HCT116 (cell line): ENCODE data around the gene POP5. TPM values are rescaled to one million over a fixed set of nuclear protein-coding genes. Genes with fewer than 3 reads are reported as not detected.

Experiments
- ATAC-seq: fragments of 200-7000 bp; cut with Tn5 transposase; 2 replicates; pipeline ENCODE4 v1.9.1; 2020; ENCODE audit warnings: mild to moderate bottlenecking, moderate library complexity
- BruUV-seq: library from RNA; stranded (reverse); fragments of 400-500 nt; replicated peaks from 2 replicates; lab custom pipeline; 2021; lab: Mats Ljungman, UMichigan
- CTCF ChIA-PET: fragments of 300-600 bp; sonication (Branson Sonifier 250); formaldehyde crosslinking; loops from one replicate; lab custom pipeline; 2021; ENCODE audit warnings: antibody characterized with exemption; lab: Charles Lee
- POLR2A ChIA-PET: fragments of 300-600, 350-600 bp; sonication (Branson Sonifier 250); formaldehyde crosslinking; loops from one replicate; lab custom pipeline; 2021; ENCODE audit warnings: antibody characterized with exemption; lab: Charles Lee
- RAD21 ChIA-PET, 2 experiments: fragments of 300-600 bp; sonication (Branson Sonifier 250); formaldehyde crosslinking; loops; one replicate each; lab custom pipeline; 2023; ENCODE audit warnings: low total read pairs in 2 of 2; ENCODE audit not compliant: uncharacterized antibody in 2 of 2, unreplicated experiment in 2 of 2, low non-redundant PET in 1 of 2; lab: Charles Lee
- DNase-seq: peaks from one replicate; pipeline ENCODE4 v3.0.0-alpha.2; 2010; ENCODE audit warnings: low read depth, low spot score
- H2AFZ ChIP-seq: fragments of 200-600 bp; shearing (Covaris generic), sonication (generic); 2 replicates; pipeline ENCODE4 v1.6.1; 2017; ENCODE audit warnings: low read depth, mixed run types, mixed read lengths, antibody characterized with exemption, low read length; ENCODE audit not compliant: poor library complexity, severe bottlenecking
- H3K27ac ChIP-seq: 2 replicates; pipeline ENCODE4 v1.5.1; 2012; ENCODE audit warnings: low read depth, low read length
- H3K27me3 ChIP-seq: fragments of 200-600 bp; sonication (generic); 2 replicates; pipeline ENCODE4 v1.6.1; 2016; ENCODE audit warnings: mixed run types, low read length, mixed read lengths; ENCODE audit not compliant: insufficient read depth
- H3K36me3 ChIP-seq, 2 experiments: fragments of 200-500 bp in 1 of 2; fragments of 200-600 bp in 1 of 2; sonication (Bioruptor generic) in 1 of 2; sonication (generic) in 1 of 2; 2 replicates each; pipeline versions ENCODE4 v1.5.1 to v1.6.1; 2014 to 2016; ENCODE audit warnings: low read length in 2 of 2, inconsistent platforms in 1 of 2, mixed read lengths in 1 of 2, mixed run types in 1 of 2; ENCODE audit not compliant: insufficient read depth in 2 of 2, control insufficient read depth in 1 of 2
- H3K4me1 ChIP-seq, 2 experiments: fragments of 200-600 bp in 1 of 2; sonication (generic) in 1 of 2; 2 replicates each; pipeline versions ENCODE4 v1.5.1 to v1.6.1; 2012 to 2017; ENCODE audit warnings: low read length in 2 of 2, inconsistent platforms in 1 of 2, mild to moderate bottlenecking in 1 of 2, mixed read lengths in 1 of 2, mixed run types in 1 of 2, moderate library complexity in 1 of 2; ENCODE audit not compliant: insufficient read depth in 2 of 2, control insufficient read depth in 1 of 2
- H3K4me2 ChIP-seq: fragments of 200-600 bp; sonication (generic); 2 replicates; pipeline ENCODE4 v1.6.1; 2017; ENCODE audit warnings: mixed run types, low read length, mixed read lengths
- H3K4me3 ChIP-seq, 2 experiments: fragments of 200-600 bp in 1 of 2; sonication (generic) in 1 of 2; replicated peaks in 1 of 2; 2 replicates each; pipeline ENCODE4 v1.5.1; 2011 to 2016; ENCODE audit warnings: low read length in 2 of 2, control low read depth in 1 of 2, low read depth in 1 of 2, mild to moderate bottlenecking in 1 of 2, mixed read lengths in 1 of 2, mixed run types in 1 of 2
- H3K79me2 ChIP-seq: fragments of 200-600 bp; sonication (generic); 2 replicates; pipeline ENCODE4 v1.6.1; 2017; ENCODE audit warnings: mild to moderate bottlenecking, mixed run types, low read length, moderate library complexity, mixed read lengths; ENCODE audit not compliant: insufficient read depth
- H3K9ac ChIP-seq: fragments of 200-600 bp; sonication (generic); 2 replicates; pipeline ENCODE4 v1.6.1; 2016; ENCODE audit warnings: low read length, mixed read lengths
- H3K9me2 ChIP-seq: fragments of 200-600 bp; sonication (generic), shearing (Covaris generic); 2 replicates; pipeline ENCODE4 v1.6.1; 2017; ENCODE audit warnings: mixed run types, mild to moderate bottlenecking, moderate library complexity; ENCODE audit not compliant: insufficient read depth
- H3K9me3 ChIP-seq, 2 experiments: fragments of 200-500 bp in 1 of 2; fragments of 200-600 bp in 1 of 2; sonication (Bioruptor generic) in 1 of 2; sonication (generic) in 1 of 2; 2 replicates each; pipeline ENCODE4 v1.6.1; 2014 to 2017; ENCODE audit warnings: low read length in 2 of 2, mixed read lengths in 2 of 2, inconsistent platforms in 1 of 2, low read depth in 1 of 2, mild to moderate bottlenecking in 1 of 2, mixed run types in 1 of 2, moderate library complexity in 1 of 2; ENCODE audit not compliant: control insufficient read depth in 1 of 2, insufficient read depth in 1 of 2
- H4K20me1 ChIP-seq: fragments of 200-600 bp; sonication (generic), shearing (Covaris generic); 2 replicates; pipeline ENCODE4 v1.6.1; 2017; ENCODE audit warnings: mixed run types, mild to moderate bottlenecking, moderate library complexity; ENCODE audit not compliant: insufficient read depth
- CBX3 ChIP-seq: IDR thresholded peaks from 2 replicates; pipeline ENCODE4 v1.6.1; 2012; ENCODE audit warnings: low read depth
- EGR1 ChIP-seq: IDR thresholded peaks from 2 replicates; pipeline ENCODE4 v1.6.1; 2012; ENCODE audit warnings: low read depth
- EZH2 ChIP-seq: fragments of 200-600 bp; sonication (generic); IDR thresholded peaks from 2 replicates; pipeline ENCODE4 v1.6.1; 2017; ENCODE audit warnings: antibody characterized with exemption, mixed run types
- EZH2phosphoT487 ChIP-seq: fragments of 200-600 bp; IDR thresholded peaks from 2 replicates; pipeline ENCODE4 v1.6.1; 2018; ENCODE audit warnings: antibody characterized with exemption, borderline replicate concordance
- FOSL1 ChIP-seq: IDR thresholded peaks from 2 replicates; pipeline ENCODE4 v1.6.1; 2012; ENCODE audit warnings: low read depth
- POLR2A ChIP-seq: IDR thresholded peaks from 2 replicates; pipeline ENCODE4 v1.7.0; 2011; ENCODE audit warnings: borderline replicate concordance; ENCODE audit not compliant: insufficient read depth, insufficient read length; ENCODE audit errors: extremely low read depth
- POLR2AphosphoS5 ChIP-seq: IDR thresholded peaks from 2 replicates; pipeline ENCODE4 v1.6.1; 2011; ENCODE audit warnings: mild to moderate bottlenecking, low read depth, low read length, moderate library complexity
- SRF ChIP-seq: IDR thresholded peaks from 2 replicates; pipeline ENCODE4 v1.6.1; 2012; ENCODE audit warnings: low read depth
- YY1 ChIP-seq: IDR thresholded peaks from 2 replicates; pipeline ENCODE4 v1.6.1; 2011; ENCODE audit warnings: low read length, low read depth, moderate library complexity, mild to moderate bottlenecking; ENCODE audit not compliant: insufficient replicate concordance; ENCODE audit errors: extremely low read depth
- ZNF274 ChIP-seq: fragments of 200-500 bp; sonication (Bioruptor generic); IDR thresholded peaks from 2 replicates; pipeline ENCODE4 v1.6.1; 2014; ENCODE audit warnings: mild to moderate bottlenecking, low read depth, low read length, inconsistent platforms
- intact Hi-C: fragments of 100-400 bp; cut with micrococcal nuclease; formaldehyde crosslinking; loops from 2 replicates; pipeline ENCODE4 v1.10.0; 2022
- total RNA-seq: library from RNA; stranded (reverse); gene quantifications from one replicate; pipeline ENCODE4 v1.2.1, GENCODE V29; 2021; ENCODE audit not compliant: unreplicated experiment
- TF ChIP-seq, protein P1 (sequence below): IDR thresholded peaks from 2 replicates; pipeline ENCODE4 v1.6.1; 2012; ENCODE audit warnings: low read depth
- TF ChIP-seq, protein P2 (sequence below): IDR thresholded peaks from 2 replicates; pipeline ENCODE4 v1.6.1; 2012
- TF ChIP-seq, protein P3 (sequence below): IDR thresholded peaks from 2 replicates; pipeline ENCODE4 v1.6.1; 2012
- TF ChIP-seq, protein P4 (sequence below), 3 experiments: fragments of 200-600 bp in 1 of 3; sonication (generic) in 1 of 3; IDR thresholded peaks in 2 of 3; conservative IDR thresholded peaks in 1 of 3; 2 replicates each; pipeline ENCODE4 v1.5.1; 2012 to 2017; ENCODE audit warnings: low read depth in 2 of 3, low read length in 2 of 3, antibody characterized with exemption in 1 of 3, borderline replicate concordance in 1 of 3, control low read depth in 1 of 3, mild to moderate bottlenecking in 1 of 3, mixed read lengths in 1 of 3, mixed run types in 1 of 3, moderate library complexity in 1 of 3; ENCODE audit not compliant: insufficient read depth in 1 of 3

POP5 gene
- total RNA-seq, 1 experiment from 2014 or later, result 66.9 TPM

DNA sequence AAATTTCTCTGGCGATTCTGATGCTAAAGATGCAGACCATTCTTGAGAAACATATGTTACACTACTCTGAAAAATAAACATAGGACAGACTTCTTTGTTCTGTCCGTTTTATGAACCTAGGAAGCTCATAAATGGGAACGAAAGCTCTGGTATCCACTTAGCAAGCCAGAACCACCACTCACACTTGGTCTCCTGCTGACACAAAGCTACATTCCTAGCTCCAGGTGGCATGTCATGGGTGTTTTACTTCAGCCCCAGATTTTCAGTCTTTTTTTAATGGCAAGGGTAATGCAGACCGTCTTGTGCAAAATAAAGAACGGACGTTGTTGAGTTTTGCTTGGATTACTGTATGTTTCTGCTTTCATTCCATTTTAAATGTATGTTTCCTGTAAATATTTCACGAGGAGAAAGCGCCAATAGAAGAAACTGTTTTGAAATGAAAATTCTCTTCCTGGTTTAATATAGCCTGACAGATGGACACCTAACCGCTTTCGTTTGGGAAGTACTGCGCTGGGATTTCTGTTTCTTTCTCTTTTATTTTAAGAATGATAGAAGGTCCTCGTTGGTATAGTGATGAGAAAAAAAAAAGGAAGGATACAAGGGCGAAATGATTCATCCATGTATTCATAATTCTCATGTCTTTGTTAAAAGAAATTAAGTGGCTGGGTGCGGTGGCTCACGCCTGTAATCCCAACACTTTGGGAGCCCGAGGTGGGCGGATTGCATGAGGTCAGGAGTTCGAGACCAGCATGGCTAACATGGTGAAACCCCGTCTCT, 51.4 kb downstream of the POP5 start (continued):
- TF ChIP-seq, protein P1, sequence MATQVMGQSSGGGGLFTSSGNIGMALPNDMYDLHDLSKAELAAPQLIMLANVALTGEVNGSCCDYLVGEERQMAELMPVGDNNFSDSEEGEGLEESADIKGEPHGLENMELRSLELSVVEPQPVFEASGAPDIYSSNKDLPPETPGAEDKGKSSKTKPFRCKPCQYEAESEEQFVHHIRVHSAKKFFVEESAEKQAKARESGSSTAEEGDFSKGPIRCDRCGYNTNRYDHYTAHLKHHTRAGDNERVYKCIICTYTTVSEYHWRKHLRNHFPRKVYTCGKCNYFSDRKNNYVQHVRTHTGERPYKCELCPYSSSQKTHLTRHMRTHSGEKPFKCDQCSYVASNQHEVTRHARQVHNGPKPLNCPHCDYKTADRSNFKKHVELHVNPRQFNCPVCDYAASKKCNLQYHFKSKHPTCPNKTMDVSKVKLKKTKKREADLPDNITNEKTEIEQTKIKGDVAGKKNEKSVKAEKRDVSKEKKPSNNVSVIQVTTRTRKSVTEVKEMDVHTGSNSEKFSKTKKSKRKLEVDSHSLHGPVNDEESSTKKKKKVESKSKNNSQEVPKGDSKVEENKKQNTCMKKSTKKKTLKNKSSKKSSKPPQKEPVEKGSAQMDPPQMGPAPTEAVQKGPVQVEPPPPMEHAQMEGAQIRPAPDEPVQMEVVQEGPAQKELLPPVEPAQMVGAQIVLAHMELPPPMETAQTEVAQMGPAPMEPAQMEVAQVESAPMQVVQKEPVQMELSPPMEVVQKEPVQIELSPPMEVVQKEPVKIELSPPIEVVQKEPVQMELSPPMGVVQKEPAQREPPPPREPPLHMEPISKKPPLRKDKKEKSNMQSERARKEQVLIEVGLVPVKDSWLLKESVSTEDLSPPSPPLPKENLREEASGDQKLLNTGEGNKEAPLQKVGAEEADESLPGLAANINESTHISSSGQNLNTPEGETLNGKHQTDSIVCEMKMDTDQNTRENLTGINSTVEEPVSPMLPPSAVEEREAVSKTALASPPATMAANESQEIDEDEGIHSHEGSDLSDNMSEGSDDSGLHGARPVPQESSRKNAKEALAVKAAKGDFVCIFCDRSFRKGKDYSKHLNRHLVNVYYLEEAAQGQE, result no peak
- no peak for TF ChIP-seq POLR2A
- no peak for TF ChIP-seq ZNF274
- no peak for TF ChIP-seq YY1
- no peak for TF ChIP-seq SRF
- TF ChIP-seq, all 23 proteins: peak for 4

DNA sequence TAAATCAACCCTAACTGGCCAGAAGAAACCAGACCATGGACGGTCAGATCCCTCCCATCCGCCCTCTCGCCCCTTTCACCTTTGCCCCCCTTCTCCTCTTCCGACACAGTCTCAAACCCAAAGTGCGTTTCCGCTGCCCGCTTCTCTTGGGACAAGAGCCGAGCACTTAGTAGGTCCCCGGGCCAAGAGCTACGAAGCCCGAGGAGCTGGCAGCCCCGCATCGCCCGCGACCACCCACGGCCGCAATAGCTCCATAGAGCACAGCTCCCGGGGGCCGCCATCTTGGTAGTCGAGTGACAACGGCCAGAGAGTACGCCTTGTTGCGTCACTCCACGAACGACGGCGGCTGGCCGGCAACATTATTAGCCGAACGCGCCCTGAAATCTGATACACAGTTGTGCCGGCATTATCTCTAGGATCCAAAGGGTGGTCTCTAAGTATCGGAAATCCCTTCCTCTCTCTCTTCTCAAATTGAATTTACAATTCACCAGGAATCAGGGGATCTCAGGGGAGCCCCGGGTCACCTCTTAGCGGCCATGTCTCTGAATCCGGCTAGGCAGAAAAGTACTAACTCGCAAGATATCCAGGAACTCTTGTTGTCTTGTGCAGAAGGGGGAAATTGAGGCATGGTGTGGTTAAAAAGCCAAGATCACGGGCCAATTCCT, 52.2 kb downstream of the POP5 start, which contains the start of gene COQ5:
COQ5 (minus strand) TSS at position 298 of the 665 bp plus-strand sequence; CDS start at position 281, 17 bp downstream.
- ChIA-PET POLR2A (interaction anchor here (0.6 to 1.3 kb wide), 4 partner anchors 27 to 238 kb away, joined by 3 to 7 read pairs (median 4); partner anchors contain the start of genes DYNLL1 and RNU4-2), CTCF (interaction anchor here (1.3 kb wide), 2 partner anchors 52 to 120 kb away, joined by 3 to 4 read pairs; partner anchors contain the start of gene POP5), RAD21 (interaction anchor here in 1 of 2 experiments (0.7 kb wide), 1 partner anchor 54 kb away, joined by 3 read pairs; no protein-coding TSS in a partner anchor)
- no peaks in the 10 kb centered on the region for H3K36me3 ChIP-seq
- peak within 1 kb of the TSS; percentile 96 for H2AFZ ChIP-seq
- no peaks in the 10 kb centered on the region for H3K27me3 ChIP-seq
- ATAC-seq (peak; percentile 90), DNase-seq (peak; percentile 68)
- H3K4me1 ChIP-seq, result peaks cover 5 to 18% of the 10 kb centered on the region in 2 experiments; a peak in 2 of 4 replicates
- no peaks in the 10 kb centered on the region for H4K20me1 ChIP-seq
- no peaks in the 10 kb centered on the region for H3K9me2 ChIP-seq
- intact Hi-C loops, result no loop called here
- no peaks in the 10 kb centered on the region for H3K9me3 ChIP-seq
- peak within 1 kb of the TSS; percentile 68 for H3K27ac ChIP-seq
- H3K79me2 ChIP-seq, result peaks cover 8% of the 10 kb centered on the region
- peak within 1 kb of the TSS; percentile 86 to 97 for H3K4me3 ChIP-seq
- peak within 1 kb of the TSS; percentile 88 for H3K9ac ChIP-seq
- peak within 1 kb of the TSS; percentile 94 for H3K4me2 ChIP-seq
- BruUV-seq, result no TSS peak
- TF ChIP-seq EZH2phosphoT487 (no peak), YY1 (peak; percentile 97), POLR2AphosphoS5 (peak; percentile 92), EZH2 (no peak), EGR1 (peak; percentile 63), CBX3 (peak; percentile 76; the same call in 1 of the 2 replicates), ZNF274 (no peak), FOSL1 (no peak)
- TF ChIP-seq, protein P2, sequence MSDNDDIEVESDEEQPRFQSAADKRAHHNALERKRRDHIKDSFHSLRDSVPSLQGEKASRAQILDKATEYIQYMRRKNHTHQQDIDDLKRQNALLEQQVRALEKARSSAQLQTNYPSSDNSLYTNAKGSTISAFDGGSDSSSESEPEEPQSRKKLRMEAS, result peak; percentile 53
- TF ChIP-seq, protein P3, sequence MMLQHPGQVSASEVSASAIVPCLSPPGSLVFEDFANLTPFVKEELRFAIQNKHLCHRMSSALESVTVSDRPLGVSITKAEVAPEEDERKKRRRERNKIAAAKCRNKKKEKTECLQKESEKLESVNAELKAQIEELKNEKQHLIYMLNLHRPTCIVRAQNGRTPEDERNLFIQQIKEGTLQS, result no peak
- TF ChIP-seq, protein P4, sequence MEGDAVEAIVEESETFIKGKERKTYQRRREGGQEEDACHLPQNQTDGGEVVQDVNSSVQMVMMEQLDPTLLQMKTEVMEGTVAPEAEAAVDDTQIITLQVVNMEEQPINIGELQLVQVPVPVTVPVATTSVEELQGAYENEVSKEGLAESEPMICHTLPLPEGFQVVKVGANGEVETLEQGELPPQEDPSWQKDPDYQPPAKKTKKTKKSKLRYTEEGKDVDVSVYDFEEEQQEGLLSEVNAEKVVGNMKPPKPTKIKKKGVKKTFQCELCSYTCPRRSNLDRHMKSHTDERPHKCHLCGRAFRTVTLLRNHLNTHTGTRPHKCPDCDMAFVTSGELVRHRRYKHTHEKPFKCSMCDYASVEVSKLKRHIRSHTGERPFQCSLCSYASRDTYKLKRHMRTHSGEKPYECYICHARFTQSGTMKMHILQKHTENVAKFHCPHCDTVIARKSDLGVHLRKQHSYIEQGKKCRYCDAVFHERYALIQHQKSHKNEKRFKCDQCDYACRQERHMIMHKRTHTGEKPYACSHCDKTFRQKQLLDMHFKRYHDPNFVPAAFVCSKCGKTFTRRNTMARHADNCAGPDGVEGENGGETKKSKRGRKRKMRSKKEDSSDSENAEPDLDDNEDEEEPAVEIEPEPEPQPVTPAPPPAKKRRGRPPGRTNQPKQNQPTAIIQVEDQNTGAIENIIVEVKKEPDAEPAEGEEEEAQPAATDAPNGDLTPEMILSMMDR (IDR thresholded peaks at IDR 0.05 in 2 of 3, conservative IDR thresholded peaks at IDR 0.05 in 1 of 3; ENCODE audit: borderline replicate concordance in 1 of 3, insufficient read depth in 1 of 3, low read depth in 2 of 3, low read length in 2 of 3), result no peak
